MM.1S (cell line): ENCODE data around the gene EFCAB14.

Source experiments
- EZH2 ChIP-seq: fragments of 300-600 bp; sonication (generic); optimal IDR thresholded peaks from 2 replicates; pipeline ENCODE3; 2017; ENCODE audit warnings: low read depth, mild to moderate bottlenecking, antibody characterized with exemption, low read length, mixed read lengths
- EZH2phosphoT487 ChIP-seq: fragments of 300-600 bp; sonication (generic); IDR thresholded peaks from 2 replicates; pipeline ENCODE4 v1.6.1; 2018; ENCODE audit warnings: antibody characterized with exemption, low read length
- TF ChIP-seq, protein P1 (sequence below): fragments of 300-600 bp; sonication (generic); IDR thresholded peaks from 2 replicates; pipeline ENCODE4 v1.5.1; 2016; ENCODE audit warnings: antibody characterized with exemption, low read length, mixed read lengths

DNA sequence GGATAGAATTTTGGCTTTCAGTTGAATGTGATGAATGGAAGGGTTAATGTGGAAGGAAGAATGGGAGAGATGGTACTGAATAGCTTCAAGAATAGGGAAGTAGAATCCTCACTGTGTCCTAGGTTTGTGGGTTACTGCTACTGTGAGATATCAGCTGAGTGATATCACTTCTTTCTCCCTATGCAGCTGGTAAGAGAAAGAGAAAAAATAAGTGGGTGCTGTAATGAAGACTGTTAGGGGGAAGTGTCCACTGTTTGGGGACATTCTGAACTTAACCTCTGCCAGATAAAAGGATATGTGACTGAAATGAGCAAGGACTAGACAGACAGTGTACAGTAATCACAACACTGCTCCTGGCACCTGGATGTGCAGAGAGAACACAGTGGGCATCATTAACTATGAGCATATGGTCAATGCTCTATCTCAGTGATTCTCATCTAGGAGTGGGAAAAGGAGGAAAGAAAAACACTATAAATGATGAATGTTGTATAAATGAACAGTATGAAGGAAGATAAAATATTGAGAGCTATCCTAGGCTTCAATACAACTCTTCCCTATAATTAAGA is 76.7 kb downstream of the EFCAB14 start:
- TF ChIP-seq EZH2phosphoT487 (no peak), EZH2 (no peak)
- TF ChIP-seq, protein P1, sequence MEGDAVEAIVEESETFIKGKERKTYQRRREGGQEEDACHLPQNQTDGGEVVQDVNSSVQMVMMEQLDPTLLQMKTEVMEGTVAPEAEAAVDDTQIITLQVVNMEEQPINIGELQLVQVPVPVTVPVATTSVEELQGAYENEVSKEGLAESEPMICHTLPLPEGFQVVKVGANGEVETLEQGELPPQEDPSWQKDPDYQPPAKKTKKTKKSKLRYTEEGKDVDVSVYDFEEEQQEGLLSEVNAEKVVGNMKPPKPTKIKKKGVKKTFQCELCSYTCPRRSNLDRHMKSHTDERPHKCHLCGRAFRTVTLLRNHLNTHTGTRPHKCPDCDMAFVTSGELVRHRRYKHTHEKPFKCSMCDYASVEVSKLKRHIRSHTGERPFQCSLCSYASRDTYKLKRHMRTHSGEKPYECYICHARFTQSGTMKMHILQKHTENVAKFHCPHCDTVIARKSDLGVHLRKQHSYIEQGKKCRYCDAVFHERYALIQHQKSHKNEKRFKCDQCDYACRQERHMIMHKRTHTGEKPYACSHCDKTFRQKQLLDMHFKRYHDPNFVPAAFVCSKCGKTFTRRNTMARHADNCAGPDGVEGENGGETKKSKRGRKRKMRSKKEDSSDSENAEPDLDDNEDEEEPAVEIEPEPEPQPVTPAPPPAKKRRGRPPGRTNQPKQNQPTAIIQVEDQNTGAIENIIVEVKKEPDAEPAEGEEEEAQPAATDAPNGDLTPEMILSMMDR, result no peak
